RWPE2 (cell line): ENCODE measurements around the gene FNDC1.

Source experiments
- ATAC-seq: fragments of 200-7000 bp; cut with Tn5 transposase; 3 replicates; pipeline ENCODE4 v1.9.1; 2021; ENCODE audit warnings: low read depth
- DNase-seq: peaks from one replicate; pipeline ENCODE4 v3.0.0-alpha.2; 2020; ENCODE audit warnings: low spot score
- H3K27ac ChIP-seq: fragments of 450-650 bp; 2 replicates; pipeline ENCODE4 v1.5.1; 2017; ENCODE audit warnings: mild to moderate bottlenecking; ENCODE audit not compliant: poor library complexity, severe bottlenecking
- H3K27me3 ChIP-seq: fragments of 250-450 bp; sonication (Bioruptor Pico); 2 replicates; pipeline ENCODE4 v1.5.1; 2021; ENCODE audit warnings: mild to moderate bottlenecking, moderate library complexity; ENCODE audit not compliant: insufficient read depth, poor library complexity, severe bottlenecking
- H3K36me3 ChIP-seq: fragments of 250-450 bp; sonication (Bioruptor Pico); 2 replicates; pipeline ENCODE4 v1.5.1; 2020; ENCODE audit warnings: low read depth, mild to moderate bottlenecking, moderate library complexity
- H3K4me1 ChIP-seq: fragments of 250-450 bp; sonication (Bioruptor Pico); 2 replicates; pipeline ENCODE4 v1.5.1; 2021; ENCODE audit warnings: mild to moderate bottlenecking, moderate library complexity; ENCODE audit not compliant: insufficient read depth, poor library complexity, severe bottlenecking
- H3K4me3 ChIP-seq: fragments of 250-450 bp; sonication (Bioruptor Pico); 2 replicates; pipeline ENCODE4 v1.5.1; 2021; ENCODE audit warnings: mild to moderate bottlenecking, moderate library complexity; ENCODE audit not compliant: severe bottlenecking
- H3K9me3 ChIP-seq: fragments of 250-450 bp; sonication (Bioruptor Pico); 2 replicates; pipeline ENCODE4 v1.5.1; 2021; ENCODE audit warnings: mild to moderate bottlenecking, moderate library complexity; ENCODE audit not compliant: severe bottlenecking
- TF ChIP-seq, protein P1 (sequence below): fragments of 450-650 bp; IDR thresholded peaks from one replicate; pipeline ENCODE4 v1.5.1; 2017; ENCODE audit warnings: mild to moderate bottlenecking, moderate library complexity; ENCODE audit not compliant: poor library complexity, severe bottlenecking

The FNDC1 gene

DNA sequence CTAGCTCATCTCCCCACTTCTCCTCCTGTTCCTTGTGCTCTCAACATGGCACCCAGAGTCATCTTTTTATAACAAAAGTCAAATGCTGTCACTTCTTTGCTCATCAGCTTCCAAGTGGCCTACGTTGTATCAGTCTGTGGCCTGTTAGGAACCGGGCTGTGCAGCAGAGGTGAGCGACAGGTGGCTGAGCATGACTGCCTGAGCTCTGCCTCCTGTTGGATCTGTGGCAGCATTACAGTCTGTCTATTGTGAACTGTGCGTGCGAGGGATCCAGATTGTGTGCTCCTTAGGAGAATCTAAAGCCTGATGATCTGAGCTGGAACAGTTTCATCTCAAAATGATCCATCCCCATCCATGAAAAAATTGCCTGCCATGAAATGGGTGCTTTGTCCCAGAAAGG is 129.6 kb downstream of the FNDC1 start:
- DNase-seq (no peak), ATAC-seq (no peak)
- Histone ChIP-seq H3K9me3 (no peaks in the 10 kb centered on the region), H3K27ac (no peak overlapping the region), H3K36me3 (no peaks in the 10 kb centered on the region), H3K4me3 (no peak overlapping the region), H3K4me1 (no peaks in the 10 kb centered on the region), H3K27me3 (peaks cover 26% of the 10 kb centered on the region)
- TF ChIP-seq, protein P1, sequence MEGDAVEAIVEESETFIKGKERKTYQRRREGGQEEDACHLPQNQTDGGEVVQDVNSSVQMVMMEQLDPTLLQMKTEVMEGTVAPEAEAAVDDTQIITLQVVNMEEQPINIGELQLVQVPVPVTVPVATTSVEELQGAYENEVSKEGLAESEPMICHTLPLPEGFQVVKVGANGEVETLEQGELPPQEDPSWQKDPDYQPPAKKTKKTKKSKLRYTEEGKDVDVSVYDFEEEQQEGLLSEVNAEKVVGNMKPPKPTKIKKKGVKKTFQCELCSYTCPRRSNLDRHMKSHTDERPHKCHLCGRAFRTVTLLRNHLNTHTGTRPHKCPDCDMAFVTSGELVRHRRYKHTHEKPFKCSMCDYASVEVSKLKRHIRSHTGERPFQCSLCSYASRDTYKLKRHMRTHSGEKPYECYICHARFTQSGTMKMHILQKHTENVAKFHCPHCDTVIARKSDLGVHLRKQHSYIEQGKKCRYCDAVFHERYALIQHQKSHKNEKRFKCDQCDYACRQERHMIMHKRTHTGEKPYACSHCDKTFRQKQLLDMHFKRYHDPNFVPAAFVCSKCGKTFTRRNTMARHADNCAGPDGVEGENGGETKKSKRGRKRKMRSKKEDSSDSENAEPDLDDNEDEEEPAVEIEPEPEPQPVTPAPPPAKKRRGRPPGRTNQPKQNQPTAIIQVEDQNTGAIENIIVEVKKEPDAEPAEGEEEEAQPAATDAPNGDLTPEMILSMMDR = no peak

DNA sequence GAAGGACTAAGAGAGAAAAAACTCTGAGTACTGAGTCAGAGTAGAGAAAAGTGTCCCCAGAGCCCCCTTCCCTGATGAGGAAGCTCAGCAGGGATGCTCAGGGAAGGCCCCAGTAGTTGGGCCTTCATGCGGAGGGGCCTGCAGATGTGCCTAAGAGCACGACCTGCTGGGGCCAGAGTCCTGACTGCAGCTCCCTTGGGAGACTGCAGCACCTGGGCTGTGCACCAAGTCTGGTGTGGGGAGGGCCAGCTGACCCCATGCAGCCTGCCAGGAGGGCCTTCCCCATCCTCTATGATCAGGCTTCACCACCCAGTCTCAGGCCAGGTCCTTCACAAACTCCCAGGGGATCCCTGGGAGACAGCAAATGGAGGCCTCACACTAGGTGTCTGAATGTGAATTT is 130.4 kb downstream of the FNDC1 start:
- no peaks in the 10 kb centered on the region for H3K9me3 ChIP-seq

DNA sequence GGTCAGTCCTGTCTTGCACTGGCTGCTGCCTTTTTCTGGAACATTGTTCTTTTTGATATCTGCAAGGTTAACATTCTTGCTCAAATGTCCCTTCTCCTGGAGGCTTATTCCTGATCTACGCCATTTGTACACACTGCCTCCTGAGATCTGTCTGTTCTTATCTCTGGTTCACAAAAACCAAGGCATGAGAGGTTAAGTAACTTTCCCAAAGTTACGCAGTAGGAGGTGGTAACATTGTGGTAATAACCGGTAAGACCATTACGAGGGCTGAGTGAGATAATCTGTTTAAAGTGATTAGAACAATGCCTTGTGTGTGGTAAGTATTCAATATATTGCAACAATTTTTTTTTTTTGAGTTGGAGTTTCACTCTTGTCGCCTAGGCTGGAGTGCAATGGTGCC is 132.1 kb downstream of the FNDC1 start:
- no peak overlapping the region for H3K27ac ChIP-seq
- peaks cover 18% of the 10 kb centered on the region for H3K27me3 ChIP-seq
- H3K9me3 ChIP-seq = no peaks in the 10 kb centered on the region
- H3K4me3 ChIP-seq = no peak overlapping the region
- no peak for DNase-seq
- no peaks in the 10 kb centered on the region for H3K36me3 ChIP-seq
- no peaks in the 10 kb centered on the region for H3K4me1 ChIP-seq
- TF ChIP-seq, protein P1 = no peak
- ATAC-seq = no peak

More for the DNA sequence above, 130.4 kb downstream of the FNDC1 start:
- Histone ChIP-seq H3K4me1 (no peaks in the 10 kb centered on the region), H3K27me3 (peaks cover 24% of the 10 kb centered on the region), H3K4me3 (no peak overlapping the region), H3K36me3 (no peaks in the 10 kb centered on the region), H3K27ac (no peak overlapping the region)
- TF ChIP-seq, protein P1 = no peak
- no peak for ATAC-seq
- DNase-seq = no peak

DNA sequence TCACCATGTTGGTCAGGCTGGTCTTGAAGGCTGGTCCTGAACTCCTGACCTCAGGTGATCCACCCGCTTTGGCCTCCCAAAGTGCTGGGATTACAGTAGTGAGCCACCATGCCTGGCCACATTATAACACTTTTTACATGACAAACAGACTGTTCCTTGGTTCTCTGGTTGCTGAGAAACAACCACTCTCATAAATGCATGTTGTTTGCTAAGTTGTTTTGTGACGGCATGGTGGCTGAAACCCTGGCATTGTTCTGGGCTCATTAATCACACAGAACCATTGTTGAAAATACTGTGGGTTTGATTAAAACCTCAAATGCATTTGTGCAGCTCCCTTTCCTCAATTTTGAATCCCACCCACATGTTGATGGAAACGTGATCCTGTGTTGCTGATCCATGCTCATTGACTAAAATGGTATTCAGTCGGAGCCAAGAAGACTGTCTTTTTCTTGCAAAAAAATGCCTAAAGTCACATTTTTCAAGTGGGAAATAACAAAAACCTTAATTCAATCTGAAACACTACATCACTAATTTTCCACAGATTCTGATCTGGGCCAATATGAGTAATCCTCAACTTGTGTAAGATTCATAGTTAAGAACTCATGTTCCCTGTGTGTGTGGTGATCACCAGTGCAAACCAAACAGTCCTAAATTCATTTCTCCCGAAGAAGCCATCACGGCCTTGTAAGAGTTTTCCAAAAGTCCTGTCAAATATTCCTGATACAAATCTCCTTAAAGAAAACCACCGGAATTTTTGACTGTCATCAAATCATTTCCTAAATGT is 132.8 kb downstream of the FNDC1 start:
- Histone ChIP-seq H3K27ac (no peak overlapping the region), H3K4me3 (no peak overlapping the region), H3K36me3 (no peaks in the 10 kb centered on the region), H3K9me3 (no peaks in the 10 kb centered on the region), H3K4me1 (no peaks in the 10 kb centered on the region), H3K27me3 (peaks cover 11% of the 10 kb centered on the region)
- DNase-seq = no peak
- ATAC-seq = no peak
- TF ChIP-seq, protein P1 = no peak

DNA sequence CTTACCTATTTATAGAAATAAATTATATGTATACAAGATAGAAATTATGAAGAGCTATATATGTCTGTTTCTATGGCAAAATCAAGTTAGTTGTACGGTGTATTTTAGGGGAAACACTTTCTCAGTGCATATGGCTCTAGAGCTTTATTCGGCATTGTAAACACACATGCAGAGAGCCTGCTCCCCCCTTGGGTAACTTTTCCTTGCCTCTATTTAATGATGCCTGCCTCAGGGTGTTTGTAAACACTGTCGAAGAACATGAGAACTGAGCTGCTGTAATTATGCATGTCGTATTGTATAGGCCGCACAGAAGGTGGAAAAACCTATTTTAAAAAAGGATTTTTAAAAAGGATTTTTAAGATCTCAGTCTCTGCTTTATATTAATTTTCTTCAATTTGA is 133.4 kb downstream of the FNDC1 start:
- no peak for ATAC-seq
- DNase-seq = no peak
- Histone ChIP-seq H3K36me3 (no peaks in the 10 kb centered on the region), H3K4me3 (no peak overlapping the region), H3K27ac (no peak overlapping the region), H3K4me1 (no peaks in the 10 kb centered on the region), H3K27me3 (peaks cover 9% of the 10 kb centered on the region), H3K9me3 (no peaks in the 10 kb centered on the region)
- TF ChIP-seq, protein P1 = no peak
